IMR-90 (cell line): Measurements from ENCODE around the gene GDPD5. TPM values are rescaled to one million over a fixed set of nuclear protein-coding genes. Genes with fewer than 3 reads are reported as not detected.

Experiments used
- ATAC-seq: fragments of 200-7000 bp; cut with Tn5 transposase; 2 replicates; pipeline ENCODE4 v1.9.1; 2020; ENCODE audit warnings: low read depth, mild to moderate bottlenecking, moderate library complexity
- BruUV-seq: library from RNA; stranded (reverse); fragments of 400-500 nt; replicated peaks from 2 replicates; lab custom pipeline; 2021; lab: Mats Ljungman, UMichigan
- CTCF ChIA-PET: fragments of 300-600 bp; formaldehyde crosslinking; extraction: SDS; loops from one replicate; lab custom pipeline; 2021; ENCODE audit warnings: antibody characterized with exemption; lab: Yijun Ruan, JAX
- POLR2A ChIA-PET: fragments of 300-600 bp; sonication (Branson Sonifier 250); formaldehyde crosslinking; loops from one replicate; lab custom pipeline; 2022; ENCODE audit warnings: antibody characterized with exemption; ENCODE audit not compliant: unreplicated experiment; lab: Charles Lee
- DNase-seq: peaks from one replicate; pipeline ENCODE4 v3.0.0; 2013
- H2AFZ ChIP-seq: replicated peaks from 2 replicates; pipeline ENCODE3; 2013; ENCODE audit warnings: low read length, mild to moderate bottlenecking; ENCODE audit not compliant: poor library complexity
- H2AK5ac ChIP-seq: 2 replicates; pipeline ENCODE4 v1.6.1; 2013; ENCODE audit warnings: low read depth, low read length, inconsistent platforms
- H2AK9ac ChIP-seq: replicated peaks from 2 replicates; pipeline ENCODE3; 2013; ENCODE audit warnings: mild to moderate bottlenecking, low read depth, low read length, moderate library complexity; ENCODE audit not compliant: poor library complexity
- H2BK120ac ChIP-seq: 2 replicates; pipeline ENCODE4 v1.6.1; 2013; ENCODE audit warnings: low read depth, low read length, inconsistent platforms
- H2BK15ac ChIP-seq: 3 replicates; pipeline ENCODE4 v1.6.1; 2013; ENCODE audit warnings: low read depth, low read length, inconsistent platforms
- H2BK20ac ChIP-seq: 2 replicates; pipeline ENCODE4 v1.6.1; 2013; ENCODE audit warnings: low read depth, mild to moderate bottlenecking, inconsistent platforms, low read length, moderate library complexity
- H2BK5ac ChIP-seq: 2 replicates; pipeline ENCODE4 v1.6.1; 2013; ENCODE audit warnings: mild to moderate bottlenecking, low read depth, low read length, inconsistent platforms; ENCODE audit not compliant: poor library complexity, severe bottlenecking
- H3K14ac ChIP-seq: replicated peaks from 2 replicates; pipeline ENCODE4 v1.6.1; 2013; ENCODE audit warnings: low read depth, low read length, inconsistent platforms
- H3K18ac ChIP-seq: 2 replicates; pipeline ENCODE4 v1.6.1; 2013; ENCODE audit warnings: low read depth, low read length, control low read depth
- H3K23ac ChIP-seq: 2 replicates; pipeline ENCODE4 v1.6.1; 2013; ENCODE audit warnings: low read depth, low read length, inconsistent platforms
- H3K27ac ChIP-seq: 2 replicates; pipeline ENCODE4 v1.5.1; 2013; ENCODE audit warnings: mild to moderate bottlenecking, control low read depth, low read length; ENCODE audit not compliant: insufficient read depth
- H3K27me3 ChIP-seq: 2 replicates; pipeline ENCODE4 v1.6.1; 2013; ENCODE audit warnings: low read length; ENCODE audit not compliant: control insufficient read depth, insufficient read depth
- H3K36me3 ChIP-seq: 2 replicates; pipeline ENCODE4 v1.6.1; 2013; ENCODE audit warnings: low read length, mixed read lengths; ENCODE audit not compliant: control insufficient read depth, insufficient read depth
- H3K4ac ChIP-seq: 2 replicates; pipeline ENCODE4 v1.6.1; 2013; ENCODE audit warnings: low read depth, low read length, inconsistent platforms
- H3K4me1 ChIP-seq: 2 replicates; pipeline ENCODE4 v1.6.1; 2013; ENCODE audit warnings: low read length, mixed read lengths; ENCODE audit not compliant: control insufficient read depth, insufficient read depth
- H3K4me2 ChIP-seq: 2 replicates; pipeline ENCODE4 v1.6.1; 2013; ENCODE audit warnings: low read depth, mild to moderate bottlenecking, control low read depth, low read length, moderate library complexity
- H3K4me3 ChIP-seq: 2 replicates; pipeline ENCODE4 v1.5.1; 2013; ENCODE audit warnings: low read depth, mild to moderate bottlenecking, control low read depth, low read length, moderate library complexity; ENCODE audit not compliant: insufficient read depth
- H3K56ac ChIP-seq: 2 replicates; pipeline ENCODE4 v1.6.1; 2013; ENCODE audit warnings: low read length, inconsistent platforms; ENCODE audit not compliant: insufficient read depth; ENCODE audit errors: extremely low read depth
- H3K79me1 ChIP-seq, 2 experiments: 2 replicates each; pipeline ENCODE4 v1.6.1; 2013; ENCODE audit warnings: low read length in 2 of 2, inconsistent platforms in 1 of 2, low read depth in 1 of 2
- H3K9ac ChIP-seq: 2 replicates; pipeline ENCODE4 v1.6.1; 2013; ENCODE audit warnings: low read depth, low read length, control low read depth
- H3K9me1 ChIP-seq: 2 replicates; pipeline ENCODE4 v1.6.1; 2013; ENCODE audit warnings: low read length, inconsistent platforms; ENCODE audit not compliant: insufficient read depth
- H3K9me3 ChIP-seq: 2 replicates; pipeline ENCODE4 v1.6.1; 2013; ENCODE audit warnings: low read length; ENCODE audit not compliant: control insufficient read depth, insufficient read depth
- H4K20me1 ChIP-seq: 2 replicates; pipeline ENCODE4 v1.6.1; 2013; ENCODE audit warnings: low read length, inconsistent platforms; ENCODE audit not compliant: insufficient read depth
- H4K5ac ChIP-seq: 2 replicates; pipeline ENCODE4 v1.6.1; 2013; ENCODE audit warnings: mild to moderate bottlenecking, low read depth, low read length, control low read depth
- H4K8ac ChIP-seq, 2 experiments: 2 replicates each; pipeline ENCODE4 v1.6.1; 2013; ENCODE audit warnings: low read depth in 2 of 2, low read length in 2 of 2, control low read depth in 1 of 2, inconsistent platforms in 1 of 2
- H4K91ac ChIP-seq: 2 replicates; pipeline ENCODE4 v1.6.1; 2013; ENCODE audit warnings: low read depth, low read length, inconsistent platforms; ENCODE audit not compliant: insufficient read depth
- MXI1 ChIP-seq: IDR thresholded peaks from 2 replicates; pipeline ENCODE4 v1.6.1; 2012; ENCODE audit warnings: low read depth, mild to moderate bottlenecking, low read length, moderate library complexity, borderline replicate concordance
- RAD21 ChIP-seq: IDR thresholded peaks from 2 replicates; pipeline ENCODE4 v1.6.1; 2012; ENCODE audit warnings: low read length, improper control_type of control experiment
- RCOR1 ChIP-seq: IDR thresholded peaks from 2 replicates; pipeline ENCODE4 v1.6.1; 2012; ENCODE audit warnings: mild to moderate bottlenecking, low read length, improper control_type of control experiment; ENCODE audit not compliant: insufficient replicate concordance
- SMC3 ChIP-seq: fragments of 150-350 bp; IDR thresholded peaks from 2 replicates; pipeline ENCODE4 v1.6.1; 2016; ENCODE audit warnings: low read depth, mild to moderate bottlenecking, antibody characterized with exemption, low read length, moderate library complexity
- WGBS, 2 experiments: methylation state at CpG; one replicate each; pipeline versions ENCODE4 v1.1.5 to v1.1.7; 2013; ENCODE audit warnings: missing lambda C conversion rate in 2 of 2; ENCODE audit not compliant: insufficient read length in 1 of 2; ENCODE audit errors: extremely low coverage in 2 of 2; 5-methylcytosine and 5-hydroxymethylcytosine counted together
- dilution Hi-C: fragments of 300-500 bp; cut with HindIII; formaldehyde crosslinking; loops from one replicate; pipeline ENCODE4 v1.14.3; 2018; ENCODE audit warnings: low sequenced_read_pairs; ENCODE audit not compliant: unreplicated experiment
- in situ Hi-C: fragments of 300-500 bp; cut with MboI; formaldehyde crosslinking; loops from 3 replicates; pipeline ENCODE4 v1.14.3; 2019; ENCODE audit warnings: low sequenced_read_pairs, inconsistent platforms, mixed read lengths
- intact Hi-C: fragments of 100-400 bp; cut with micrococcal nuclease; formaldehyde crosslinking; loops from 2 replicates; pipeline ENCODE4 v1.10.0; 2022
- polyA plus RNA-seq, 3 experiments: library from polyadenylated mRNA; depleted of rRNA; stranded (reverse); fragments of >200 nt; gene quantifications; 2 replicates each; pipeline ENCODE4 v1.2.3, GENCODE V29; 2012; ENCODE audit warnings: low replicate concordance in 1 of 3
- total RNA-seq: library from RNA; depleted of rRNA; stranded (reverse); fragments of >200 nt; gene quantifications from 2 replicates; pipeline ENCODE4 v1.2.3, GENCODE V29; 2012
- TF ChIP-seq, protein P1 (sequence below): conservative IDR thresholded peaks from 2 replicates; pipeline ENCODE4 v1.5.1; 2012; ENCODE audit warnings: mild to moderate bottlenecking, low read depth, low read length, improper control_type of control experiment

The GDPD5 gene
- total and polyA plus RNA-seq, 2 of the 4 experiments (the other 2 are of a cell fraction) = 2.0 to 7.9 TPM

DNA sequence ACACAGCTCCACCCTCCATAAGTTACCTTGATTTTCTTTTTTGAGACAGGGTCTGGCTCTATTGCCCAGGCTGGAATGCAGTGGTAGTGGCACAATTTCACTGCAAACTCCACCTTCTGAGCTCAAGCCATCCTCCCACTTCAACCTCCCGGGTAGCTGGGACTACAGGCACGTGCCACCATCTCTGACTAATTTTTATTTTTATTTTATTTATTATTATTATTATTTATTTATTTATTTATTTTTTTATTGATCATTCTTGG lies 116.9 kb downstream of the GDPD5 start:
- no peak overlapping the region for H3K4ac ChIP-seq
- TF ChIP-seq RCOR1 (no peak), SMC3 (no peak), MXI1 (no peak), RAD21 (no peak)
- TF ChIP-seq, protein P1, sequence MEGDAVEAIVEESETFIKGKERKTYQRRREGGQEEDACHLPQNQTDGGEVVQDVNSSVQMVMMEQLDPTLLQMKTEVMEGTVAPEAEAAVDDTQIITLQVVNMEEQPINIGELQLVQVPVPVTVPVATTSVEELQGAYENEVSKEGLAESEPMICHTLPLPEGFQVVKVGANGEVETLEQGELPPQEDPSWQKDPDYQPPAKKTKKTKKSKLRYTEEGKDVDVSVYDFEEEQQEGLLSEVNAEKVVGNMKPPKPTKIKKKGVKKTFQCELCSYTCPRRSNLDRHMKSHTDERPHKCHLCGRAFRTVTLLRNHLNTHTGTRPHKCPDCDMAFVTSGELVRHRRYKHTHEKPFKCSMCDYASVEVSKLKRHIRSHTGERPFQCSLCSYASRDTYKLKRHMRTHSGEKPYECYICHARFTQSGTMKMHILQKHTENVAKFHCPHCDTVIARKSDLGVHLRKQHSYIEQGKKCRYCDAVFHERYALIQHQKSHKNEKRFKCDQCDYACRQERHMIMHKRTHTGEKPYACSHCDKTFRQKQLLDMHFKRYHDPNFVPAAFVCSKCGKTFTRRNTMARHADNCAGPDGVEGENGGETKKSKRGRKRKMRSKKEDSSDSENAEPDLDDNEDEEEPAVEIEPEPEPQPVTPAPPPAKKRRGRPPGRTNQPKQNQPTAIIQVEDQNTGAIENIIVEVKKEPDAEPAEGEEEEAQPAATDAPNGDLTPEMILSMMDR = no peak
- H2BK20ac ChIP-seq = no peak overlapping the region
- DNase-seq = no peak
- dilution Hi-C loops = no loop called here
- no peak overlapping the region for H3K23ac ChIP-seq
- H3K4me2 ChIP-seq = no peak overlapping the region
- H2AK9ac ChIP-seq = no peak overlapping the region
- no peak overlapping the region for H3K9ac ChIP-seq
- no peaks in the 10 kb centered on the region for H3K27me3 ChIP-seq
- H3K18ac ChIP-seq = no peak overlapping the region
- no peak overlapping the region for H2BK5ac ChIP-seq
- ChIA-PET POLR2A (no interaction called here), CTCF (interaction anchor here (1.7 kb wide), 1 partner anchor 10 kb away, joined by 3 read pairs; no protein-coding TSS in a partner anchor)
- H4K91ac ChIP-seq = no peak overlapping the region
- no peak overlapping the region for H4K5ac ChIP-seq
- no peak overlapping the region for H3K4me3 ChIP-seq
- H3K9me1 ChIP-seq = no peaks in the 10 kb centered on the region
- peaks cover 15 to 58% of the 10 kb centered on the region in 2 experiments; a peak in 3 of 4 replicates for H3K79me1 ChIP-seq
- intact Hi-C loops = loop anchor here (1.0 kb wide), 1 partner anchor 123 kb away; no protein-coding TSS in a partner anchor
- no peak overlapping the region for H2BK120ac ChIP-seq
- ATAC-seq = no peak
- no peaks in the 10 kb centered on the region for H3K9me3 ChIP-seq
- no peak overlapping the region for H2AK5ac ChIP-seq
- H2AFZ ChIP-seq = no peak overlapping the region
- H3K36me3 ChIP-seq = peaks cover 52% of the 10 kb centered on the region
- no peak overlapping the region for H3K56ac ChIP-seq
- H3K27ac ChIP-seq = no peak overlapping the region
- WGBS, 2 experiments = no CpG with 5 or more reads among the region's 2 CpGs
- H3K4me1 ChIP-seq = no peaks in the 10 kb centered on the region; the same call in 1 of the 2 replicates
- H3K14ac ChIP-seq = no peak overlapping the region
- in situ Hi-C loops = no loop called here
- H4K8ac ChIP-seq = no peak overlapping the region
- H4K20me1 ChIP-seq = peaks cover 60% of the 10 kb centered on the region
- BruUV-seq = no TSS peak
- H2BK15ac ChIP-seq = no peak overlapping the region
